Stimulated activated CD4-positive, alpha-beta T cell treated with anti-CD3 and anti-CD28 coated beads, Interleukin-4, amount 100 ng/mL, for 4 hours (primary cell): ENCODE measurements around the gene CEACAM4.
A peak's percentile ranks its signal among the peaks of the same experiment; 100 is the strongest.
"Not testable (repeated sequence)": the region's sequence is repeated elsewhere in the genome, so short reads cannot be mapped to it uniquely, and the experiment has no call there.

Source experiments
- DNase-seq, 2 experiments: peaks; one replicate each; pipeline ENCODE4 v3.0.0-alpha.2; 2020

The CEACAM4 gene

DNA sequence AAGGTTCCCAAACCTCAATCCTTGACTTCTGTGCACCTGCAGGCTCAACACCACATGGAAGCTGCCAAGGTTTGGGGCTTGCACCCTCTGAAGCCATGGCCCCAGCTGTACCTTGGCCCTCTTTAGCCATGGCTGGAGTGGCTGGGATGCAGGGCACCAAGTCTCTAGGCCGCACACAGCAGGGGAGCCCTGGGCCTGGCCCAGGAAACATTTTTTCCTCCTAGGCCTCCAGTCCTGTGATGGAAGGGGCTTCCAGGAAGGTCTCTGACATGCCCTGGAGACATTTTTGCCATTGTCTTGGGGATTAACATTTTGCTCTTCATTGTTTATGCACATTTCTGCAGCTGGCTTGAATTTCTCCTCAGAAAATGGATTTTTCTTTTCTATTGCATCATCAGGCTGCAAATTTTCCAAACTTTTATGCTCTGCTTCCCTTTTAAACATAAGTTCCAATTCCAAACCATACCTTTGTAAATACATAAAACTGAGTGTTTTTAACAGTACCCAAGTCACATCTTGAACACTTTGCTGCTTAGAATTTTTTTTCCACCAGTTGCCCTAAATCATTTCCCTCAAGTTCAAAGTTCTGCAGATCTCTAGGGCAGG lies 44.2 kb downstream of the CEACAM4 start:
- not testable (repeated sequence) for DNase-seq

DNA sequence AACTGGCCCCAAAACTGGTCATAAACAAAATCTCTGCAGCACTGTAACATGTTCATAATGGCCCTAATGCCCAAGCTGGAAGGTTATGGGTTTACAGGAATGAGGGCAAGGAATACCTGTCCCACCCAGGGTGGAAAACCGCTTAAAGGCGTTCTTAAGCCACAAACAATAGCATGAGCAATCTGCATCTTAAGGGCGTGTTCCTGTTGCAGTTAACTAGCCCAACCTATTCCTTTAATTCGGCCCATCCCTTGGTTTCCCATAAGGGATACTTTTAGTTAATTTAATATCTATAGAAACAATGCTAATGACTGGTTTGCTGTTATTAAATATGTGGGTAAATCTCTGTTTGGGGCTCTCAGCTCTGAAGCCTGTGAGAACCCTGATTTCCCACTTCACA lies 45.8 kb downstream of the CEACAM4 start:
- not testable (repeated sequence) for DNase-seq

GRCh38 chr19:41578886-41579285 lies 48.0 kb downstream of the CEACAM4 start:
- DNase-seq, result no peak

DNA sequence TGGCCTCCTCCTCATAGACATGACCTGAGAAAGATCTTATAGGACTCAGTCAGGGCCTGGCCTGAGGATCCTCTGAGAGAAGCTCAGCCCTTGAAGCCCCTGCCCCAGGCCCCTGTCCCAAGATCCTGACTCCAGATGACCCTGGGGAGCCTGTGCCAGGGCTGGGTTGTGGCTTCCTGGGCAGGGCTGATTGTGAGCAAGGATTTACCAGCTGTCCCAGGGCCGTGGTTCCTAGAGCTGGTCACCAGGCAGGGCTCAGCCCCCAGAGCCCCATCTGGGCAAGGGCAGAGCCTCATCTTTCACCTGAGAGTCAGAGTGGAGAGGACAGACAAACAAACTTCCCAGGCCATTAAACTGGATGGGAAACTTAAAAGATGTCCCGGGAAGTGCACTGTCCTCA lies 49.0 kb downstream of the CEACAM4 start:
- no peak for DNase-seq

DNA sequence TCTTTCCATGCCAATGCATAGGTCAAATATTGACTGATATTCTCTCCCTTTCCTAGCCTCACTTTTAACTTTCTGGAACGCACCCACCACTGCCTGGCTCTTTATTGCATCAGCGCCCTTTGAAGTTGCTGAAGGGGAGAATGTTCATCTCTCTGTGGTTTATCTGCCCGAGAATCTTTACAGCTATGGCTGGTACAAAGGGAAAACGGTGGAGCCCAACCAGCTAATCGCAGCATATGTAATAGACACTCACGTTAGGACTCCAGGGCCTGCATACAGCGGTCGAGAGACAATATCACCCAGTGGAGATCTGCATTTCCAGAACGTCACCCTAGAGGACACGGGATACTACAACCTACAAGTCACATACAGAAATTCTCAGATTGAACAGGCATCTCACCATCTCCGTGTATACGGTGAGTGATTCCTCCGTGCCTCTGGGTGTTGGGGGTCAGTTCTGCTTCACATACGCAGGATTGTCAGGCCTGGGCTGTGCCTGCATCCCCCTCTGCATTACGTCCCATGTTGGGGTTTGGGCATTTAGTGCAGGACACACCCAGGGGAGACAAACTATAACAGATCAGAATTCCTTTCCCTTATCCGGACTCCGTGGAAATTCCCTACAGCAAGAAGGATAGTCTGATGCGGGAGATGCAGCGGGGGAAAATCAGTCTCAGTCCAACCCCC lies 49.6 kb downstream of the CEACAM4 start:
- no peak for DNase-seq

- peak; percentile 42 to 45 for DNase-seq
Observed at GRCh38 chr19:41575998-41576397, 50.9 kb downstream of the CEACAM4 start, which contains the start of gene CEACAM21. TSS of gene CEACAM21 (plus strand) at chr19:41576166. CDS start at chr19:41576275, 109 bp downstream.

DNA sequence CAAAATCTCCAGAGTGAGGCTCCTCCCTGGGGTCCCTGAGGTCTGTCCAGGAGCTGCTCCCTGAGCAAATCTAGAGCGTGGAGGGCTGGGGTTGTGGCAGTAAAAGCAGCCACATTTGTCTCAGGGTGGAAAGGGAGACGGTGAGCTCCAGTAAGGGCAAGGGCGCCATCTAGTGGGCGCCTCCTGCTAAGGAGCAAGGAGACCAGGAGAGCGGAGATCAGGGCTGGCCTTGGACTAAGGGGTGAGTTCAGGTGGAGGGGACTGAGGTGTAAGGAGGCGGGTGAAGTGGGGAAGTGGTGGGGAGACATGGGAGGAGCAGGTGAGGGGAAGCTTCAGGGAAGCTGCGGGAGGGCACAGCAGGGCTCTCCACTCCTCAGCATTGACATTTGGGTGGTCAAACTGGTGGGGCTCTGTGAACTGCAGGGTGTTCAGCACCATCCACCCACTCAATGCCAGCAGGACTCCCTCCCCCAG lies 56.2 kb downstream of the CEACAM4 start:
- peak; percentile 75 to 87 for DNase-seq

DNA sequence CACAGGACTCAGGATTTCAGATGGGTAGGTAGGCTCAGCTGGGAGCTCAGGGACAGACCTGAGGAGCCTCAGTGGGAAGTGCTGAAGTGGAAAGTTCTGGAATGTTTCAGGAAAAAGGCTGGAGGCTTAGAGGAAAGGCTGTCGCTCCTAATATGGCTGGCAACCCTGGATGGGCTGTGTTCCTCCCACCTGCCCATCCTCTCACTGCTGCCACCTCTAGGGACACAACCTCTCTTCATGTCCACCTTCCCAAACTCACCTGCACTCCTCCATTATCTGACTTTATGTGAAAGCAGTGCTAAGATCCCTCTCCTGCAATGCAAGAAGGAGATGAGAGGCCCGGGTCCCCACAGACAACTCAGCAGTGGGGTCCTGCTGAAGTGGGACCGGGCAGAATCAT lies 56.7 kb downstream of the CEACAM4 start:
- DNase-seq, result no peak

GRCh38 chr19:41569481-41570150 lies 57.3 kb downstream of the CEACAM4 start:
- DNase-seq, result no peak
